ENCODE results near the gene HSPB1. TPM values are rescaled to one million over a fixed set of nuclear protein-coding genes. Genes with fewer than 3 reads are reported as not detected.

Gene HSPB1
- total RNA-seq, 1 donor from 2014 or later = 3,139 TPM

DNA sequence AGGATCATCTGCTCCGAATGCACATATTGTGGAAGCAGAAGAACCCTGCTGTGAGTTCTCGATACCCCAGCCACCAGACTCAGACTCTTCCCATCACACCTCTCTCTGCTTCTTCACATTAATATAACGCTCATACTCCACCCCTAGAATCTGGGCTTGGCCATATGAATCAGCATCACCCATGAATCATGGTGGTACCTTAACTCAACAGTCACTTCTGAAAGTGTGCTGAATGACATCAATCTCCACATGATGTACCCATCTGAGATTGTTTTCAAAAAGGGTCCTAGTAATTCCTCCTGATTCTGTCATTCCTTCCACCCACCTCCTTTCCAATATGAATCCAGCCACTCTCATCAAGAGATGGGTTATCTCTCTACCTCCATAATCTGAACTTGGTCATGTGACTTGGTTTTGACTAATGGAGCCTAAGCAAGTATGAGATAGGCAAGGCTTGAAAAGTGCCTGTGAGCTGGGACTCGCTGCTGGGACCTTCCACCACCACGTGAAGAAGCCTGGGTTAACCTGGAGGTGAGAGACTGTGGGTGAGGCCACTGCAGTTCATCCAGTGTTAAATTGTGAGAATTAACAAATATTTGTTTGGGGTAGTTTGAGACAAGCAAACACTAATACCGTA is 40.9 kb downstream of the HSPB1 start:
- ATAC-seq = no peak
- DNase-seq (ENCODE audit: missing footprints) = no peak
- intact Hi-C loops (cut with DNase I) = no loop called here

DNA sequence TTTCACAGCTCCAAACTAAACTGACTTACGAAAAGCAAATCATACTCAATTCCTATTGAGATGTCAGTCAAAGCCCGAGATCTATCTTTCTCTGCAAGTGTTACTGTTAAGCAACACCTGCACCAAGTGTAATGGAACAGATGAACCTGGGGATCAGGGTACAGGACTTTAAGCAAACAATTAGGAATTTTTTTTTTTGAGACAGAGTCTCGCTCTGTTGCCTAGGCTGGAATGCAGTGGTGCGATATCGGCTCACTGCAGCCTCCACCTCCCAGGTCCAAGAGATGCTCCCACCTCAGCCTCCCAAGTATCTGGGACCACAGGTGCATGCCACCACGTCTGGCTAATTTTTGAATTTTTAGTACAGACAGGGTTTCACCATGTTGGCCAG is 41.5 kb downstream of the HSPB1 start:
- DNase-seq (ENCODE audit: missing footprints) = no peak
- intact Hi-C loops (cut with DNase I) = no loop called here
- ATAC-seq = no peak

DNA sequence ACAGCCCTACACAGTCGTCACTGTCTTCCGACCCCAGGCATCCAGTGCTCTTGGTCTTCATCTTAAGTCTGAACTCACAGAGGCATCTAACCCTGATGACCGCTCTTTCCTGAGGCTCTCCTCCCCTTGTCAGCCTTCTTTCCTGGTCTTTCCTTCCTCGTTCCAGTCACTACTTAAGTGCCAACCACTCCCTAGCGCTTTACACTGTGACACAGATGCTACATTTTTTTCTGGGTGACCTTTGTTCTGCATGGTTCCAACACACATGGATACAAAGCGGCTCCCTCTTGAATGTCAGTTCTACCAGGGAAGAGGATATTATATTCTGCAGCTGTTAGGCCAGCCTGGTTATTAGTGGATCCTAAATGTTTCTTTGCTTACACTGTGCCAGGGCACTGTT is 43.6 kb downstream of the HSPB1 start:
- no peak for DNase-seq (ENCODE audit: missing footprints)
- peak; percentile 38 for ATAC-seq
- intact Hi-C loops (cut with DNase I) = no loop called here

DNA sequence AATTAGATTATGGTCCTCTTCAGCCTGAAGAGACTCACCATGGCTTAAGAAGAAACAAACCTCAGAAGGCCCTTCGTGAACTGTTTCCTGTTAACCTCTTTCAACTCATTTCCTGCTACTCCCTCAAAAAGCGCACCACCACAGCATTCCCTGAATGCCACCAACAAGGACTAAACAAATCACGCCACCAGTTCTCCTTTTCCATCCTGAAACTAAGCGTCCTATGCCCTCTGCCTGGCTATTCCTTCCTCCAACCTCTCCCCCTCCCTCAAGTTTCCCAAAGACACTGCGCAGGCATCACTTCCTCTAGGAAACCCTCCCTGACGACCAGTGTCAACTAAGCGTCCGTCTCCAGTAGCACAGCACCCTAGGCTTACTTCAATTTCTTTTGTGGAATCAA is 44.3 kb downstream of the HSPB1 start:
- intact Hi-C loops (cut with DNase I) = no loop called here
- DNase-seq (ENCODE audit: missing footprints) (no peak), ATAC-seq (peak; percentile 19)

DNA sequence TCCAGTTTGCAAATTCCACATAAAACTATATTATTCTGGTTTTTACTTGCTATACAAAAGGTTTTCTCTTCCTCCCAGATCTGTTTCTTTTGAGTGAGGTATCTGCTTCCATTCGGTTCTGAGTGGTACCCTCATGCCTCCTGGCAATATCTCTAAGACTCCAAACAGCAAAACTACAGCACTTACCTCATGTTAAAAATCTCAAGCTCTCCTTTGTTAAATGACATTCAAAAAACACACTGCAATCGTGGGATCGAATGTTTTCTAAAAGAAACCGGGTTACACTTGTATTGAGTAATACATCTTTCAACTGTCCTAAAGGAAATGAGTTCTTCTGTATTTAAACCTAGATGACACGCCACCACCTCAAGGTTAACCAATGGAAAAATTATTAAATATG is 45.2 kb downstream of the HSPB1 start:
- ATAC-seq (no peak), DNase-seq (ENCODE audit: missing footprints) (no peak)
- intact Hi-C loops (cut with DNase I) = no loop called here

DNA sequence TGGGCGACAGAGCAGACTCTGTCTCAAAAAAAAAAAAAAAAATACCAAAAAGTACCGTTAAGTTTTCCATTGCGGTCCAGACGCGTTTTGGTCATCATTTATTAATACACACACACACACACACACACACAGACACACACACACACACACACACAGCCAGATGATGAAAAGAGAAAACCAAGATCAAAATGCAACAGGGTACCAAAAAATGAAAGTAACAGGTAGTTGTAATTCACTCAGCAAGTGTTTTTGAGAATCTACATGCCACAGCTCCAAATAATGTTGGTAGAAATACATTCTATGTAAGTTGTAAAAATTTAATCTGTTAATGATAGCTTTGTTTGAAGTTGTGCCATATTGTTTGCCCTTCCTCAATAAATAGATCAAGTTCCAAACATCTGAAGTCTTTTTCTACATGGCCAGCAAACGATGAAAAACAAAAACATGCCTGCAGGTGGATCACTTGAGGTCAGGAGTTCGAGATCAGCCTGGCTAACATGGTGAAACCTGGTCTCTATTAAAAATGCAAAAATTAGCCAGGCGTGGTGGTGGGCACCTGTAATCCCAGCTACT is 46.9 kb downstream of the HSPB1 start:
- DNase-seq (ENCODE audit: missing footprints) (no peak), ATAC-seq (no peak)
- intact Hi-C loops (cut with DNase I) = no loop called here

DNA sequence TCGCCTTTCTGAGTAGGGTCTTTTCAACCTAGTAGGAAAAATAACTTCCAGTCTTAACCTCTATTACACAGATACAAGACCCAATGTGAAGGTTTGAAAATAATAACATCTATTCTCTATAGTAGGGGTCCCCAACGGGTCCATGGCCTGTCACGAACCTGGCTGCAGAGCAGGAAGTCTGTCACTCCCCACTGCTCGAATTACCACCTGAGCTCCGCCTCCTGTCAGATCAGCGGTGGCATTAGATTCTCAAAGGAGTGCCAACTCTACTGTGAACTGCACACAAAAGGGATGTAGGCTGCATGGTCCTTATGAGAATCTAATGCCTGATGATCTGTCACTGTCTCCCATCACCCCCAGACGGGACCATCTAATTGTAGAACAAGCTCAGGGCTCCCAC is 48.9 kb downstream of the HSPB1 start:
- ATAC-seq (no peak), DNase-seq (ENCODE audit: missing footprints) (no peak)
- intact Hi-C loops (cut with DNase I) = loop anchor here (10.0 kb wide), 1 partner anchor 47 kb away; the partner anchor contains the start of gene HSPB1

DNA sequence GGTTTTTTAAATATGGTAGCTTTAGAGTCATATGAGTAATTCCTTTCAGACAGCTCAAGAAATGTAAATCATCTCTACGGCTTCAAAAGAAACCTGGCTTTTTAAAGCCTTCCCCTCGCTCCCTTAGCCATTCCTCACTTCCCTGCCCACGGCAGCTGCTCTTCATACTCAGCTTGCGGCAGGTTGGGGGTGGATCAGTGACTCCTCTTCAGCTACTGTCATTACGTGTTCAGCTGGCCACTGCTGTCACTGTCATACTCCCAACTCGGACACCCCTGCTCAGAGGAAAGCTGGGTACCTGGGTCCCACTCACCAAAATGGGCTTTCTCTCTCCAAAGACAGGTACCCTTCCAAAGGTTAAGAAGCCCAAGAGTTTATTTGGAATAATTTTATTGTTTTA is 49.7 kb downstream of the HSPB1 start:
- DNase-seq (ENCODE audit: missing footprints) (no peak), ATAC-seq (no peak)
- intact Hi-C loops (cut with DNase I) = loop anchor here (10.0 kb wide), 1 partner anchor 47 kb away; the partner anchor contains the start of gene HSPB1

DNA sequence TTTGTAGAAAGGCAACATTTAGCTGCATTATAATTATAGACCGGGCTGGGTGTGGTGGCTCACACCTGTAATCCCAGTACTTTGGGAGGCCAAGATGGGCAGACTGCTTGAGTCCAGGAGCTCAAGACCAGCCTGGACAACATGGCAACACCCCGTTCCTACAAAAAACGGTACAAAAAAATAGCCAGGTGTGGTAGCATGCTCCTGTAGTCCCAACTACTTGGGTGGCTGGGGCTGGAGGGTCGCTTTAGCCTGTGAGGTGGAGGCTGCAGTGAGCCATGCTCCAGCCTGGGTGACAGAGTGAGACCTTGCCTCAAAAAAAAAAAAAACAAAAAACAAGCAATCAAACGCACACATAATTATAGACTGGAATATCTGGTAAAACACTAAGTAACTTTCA is 51.3 kb downstream of the HSPB1 start:
- intact Hi-C loops (cut with DNase I) = loop anchor here (10.0 kb wide), 1 partner anchor 49 kb away; the partner anchor contains the start of gene HSPB1
- ATAC-seq (no peak), DNase-seq (ENCODE audit: missing footprints) (no peak)

Other genes starting within 250 kb of the HSPB1 start
- 16.5 TPM for gene SRRM3, start 100.8 kb upstream of the HSPB1 start, total RNA-seq
- 243 TPM for gene YWHAG, start 56.3 kb downstream of the HSPB1 start, total RNA-seq
- 1.3 TPM for gene SSC4D, start 107.0 kb downstream of the HSPB1 start, total RNA-seq
- gene ZP3, start 122.3 kb downstream of the HSPB1 start, total RNA-seq = 0.46 TPM
- 8.0 TPM for gene DTX2, start 159.0 kb downstream of the HSPB1 start, total RNA-seq
- 0.54 TPM for gene UPK3B, start 207.9 kb downstream of the HSPB1 start, total RNA-seq
- gene SPDYE16, start 240.6 kb downstream of the HSPB1 start, total RNA-seq = not detected

All from Right ventricle myocardium inferior (tissue), 1 donor.